Ureter (tissue), 1 donor: Measurements from ENCODE around the gene PDIA4. TPM values are rescaled to one million over a fixed set of nuclear protein-coding genes. Genes with fewer than 3 reads are reported as not detected.
"Not testable (repeated sequence)": the region's sequence is repeated elsewhere in the genome, so short reads cannot be mapped to it uniquely, and the experiment has no call there.

Experiments
- DNase-seq: peaks from one replicate; pipeline ENCODE4 v3.0.0-alpha.2; 2020; ENCODE audit warnings: low spot score
- total RNA-seq: library from RNA; stranded (reverse); gene quantifications from one replicate; pipeline ENCODE4 v1.2.4, GENCODE V29; 2023
- donor health status: DM: yes; HTN: yes; CAD: no.

Gene PDIA4
- 116 TPM for total RNA-seq

- DNase-seq = peak; percentile 100
These were observed at the start of gene PDIA4 for GRCh38 chr7:149028346-149029109. PDIA4 (minus strand) TSS chr7:149028505; CDS start chr7:149028408, 97 bp downstream.

GRCh38 chr7:149077594-149077993 is 49.3 kb upstream of the PDIA4 start:
- no peak for DNase-seq

- DNase-seq = no peak
These were observed 47.0 kb upstream of the PDIA4 start for GRCh38 chr7:149075286-149075685.

- DNase-seq = no peak
These were observed 46.0 kb upstream of the PDIA4 start for GRCh38 chr7:149074116-149074885.

- no peak for DNase-seq
These were observed 44.1 kb upstream of the PDIA4 start for GRCh38 chr7:149072438-149072775.

- no peak for DNase-seq
These were observed 43.5 kb upstream of the PDIA4 start for GRCh38 chr7:149071641-149072437.

- DNase-seq = no peak
These were observed 42.9 kb upstream of the PDIA4 start for GRCh38 chr7:149071182-149071635.

- no peak for DNase-seq
These were observed 42.2 kb upstream of the PDIA4 start for GRCh38 chr7:149070372-149071125.

GRCh38 chr7:149067869-149068268 is 39.6 kb upstream of the PDIA4 start:
- no peak for DNase-seq

GRCh38 chr7:149063476-149063875 is 35.2 kb upstream of the PDIA4 start:
- DNase-seq = no peak

- DNase-seq = not testable (repeated sequence)
These were observed 34.1 kb upstream of the PDIA4 start for GRCh38 chr7:149062217-149062899.

- no peak for DNase-seq
These were observed 31.9 kb upstream of the PDIA4 start for GRCh38 chr7:149060156-149060555.

GRCh38 chr7:149053885-149054284 is 25.6 kb upstream of the PDIA4 start:
- DNase-seq = no peak

GRCh38 chr7:149053384-149053783 is 25.1 kb upstream of the PDIA4 start:
- DNase-seq = no peak

GRCh38 chr7:149050941-149051340 is 22.6 kb upstream of the PDIA4 start:
- no peak for DNase-seq

GRCh38 chr7:149048805-149049204 is 20.5 kb upstream of the PDIA4 start:
- DNase-seq = no peak

GRCh38 chr7:149046416-149046815 is 18.1 kb upstream of the PDIA4 start:
- no peak for DNase-seq

- DNase-seq = no peak
These were observed 15.6 kb upstream of the PDIA4 start for GRCh38 chr7:149043936-149044335.

- DNase-seq = no peak
These were observed 13.0 kb upstream of the PDIA4 start for GRCh38 chr7:149041350-149041749.

- not testable (repeated sequence) for DNase-seq
These were observed 10.3 kb upstream of the PDIA4 start for GRCh38 chr7:149038641-149039040.

GRCh38 chr7:149036676-149037075 is 8.4 kb upstream of the PDIA4 start:
- no peak for DNase-seq
